Gastroesophageal sphincter (tissue), 4 donors: ENCODE measurements around the gene ZBTB7C. TPM values are rescaled to one million over a fixed set of nuclear protein-coding genes. Genes with fewer than 3 reads are reported as not detected.
A peak's percentile ranks its signal among the peaks of the same experiment; 100 is the strongest.

Experiments used
- ATAC-seq: fragments of 150-250 bp; one replicate; pipeline ENCODE4 v1.9.1; 2016; ENCODE audit warnings: mild to moderate bottlenecking, moderate library complexity
- H3K27ac ChIP-seq, 4 donors: fragments of 200-600 bp; sonication (generic) in 3 of 4; 1 replicate in 3 of 4; 2 replicates in 1 of 4; pipeline ENCODE4 v1.5.1; 2016 to 2019
- H3K27me3 ChIP-seq: fragments of 200-600 bp; sonication (generic); one replicate; pipeline ENCODE4 v1.5.1; 2019
- H3K36me3 ChIP-seq, 2 donors: fragments of 200-600 bp; sonication (generic); one replicate each; pipeline ENCODE4 v1.5.1; 2019; ENCODE audit warnings: control low read depth in 1 of 2
- H3K4me1 ChIP-seq, 3 donors: fragments of 200-600 bp; sonication (generic); 1 replicate in 2 of 3; 2 replicates in 1 of 3; pipeline ENCODE4 v1.5.1; 2016 to 2019; ENCODE audit warnings: control low read depth in 2 of 3
- H3K4me3 ChIP-seq, 2 donors: fragments of 200-600 bp; sonication (generic); one replicate each; pipeline ENCODE4 v1.5.1; 2019; ENCODE audit warnings: mild to moderate bottlenecking in 1 of 2, moderate library complexity in 1 of 2
- H3K9me3 ChIP-seq, 3 donors: fragments of 200-600 bp; sonication (generic); one replicate each; pipeline ENCODE4 v1.5.1; 2017 to 2019; ENCODE audit warnings: control low read depth in 2 of 3
- CTCF ChIP-seq, 4 experiments: fragments of 200-600 bp in 2 of 4; fragments of 450-650 bp in 2 of 4; sonication (generic) in 1 of 4; IDR thresholded peaks; one replicate each; pipeline ENCODE4 v1.5.1; 2017 to 2019; ENCODE audit warnings: antibody characterized with exemption in 4 of 4, mild to moderate bottlenecking in 2 of 4, moderate library complexity in 2 of 4
- EP300 ChIP-seq: sonication (generic); formaldehyde crosslinking; IDR thresholded peaks from one replicate; pipeline ENCODE4 v1.6.1; 2017; ENCODE audit warnings: antibody characterized with exemption, mild to moderate bottlenecking
- POLR2A ChIP-seq, 2 donors: fragments of 450-650 bp; IDR thresholded peaks; one replicate each; pipeline ENCODE4 v1.6.1; 2017; ENCODE audit warnings: antibody characterized with exemption in 2 of 2, mild to moderate bottlenecking in 2 of 2, moderate library complexity in 1 of 2
- POLR2AphosphoS5 ChIP-seq: sonication (generic); formaldehyde crosslinking; IDR thresholded peaks from one replicate; pipeline ENCODE4 v1.6.1; 2017; ENCODE audit warnings: antibody characterized with exemption
- WGBS, 2 donors: methylation state at CpG; one replicate each; pipeline ENCODE4 v1.1.5; 2018; ENCODE audit warnings: low coverage in 1 of 2; 5-methylcytosine and 5-hydroxymethylcytosine counted together
- total RNA-seq, 4 donors: library from RNA; depleted of rRNA; stranded (reverse); fragments of >200 nt; gene quantifications; one replicate each; pipeline ENCODE4 v1.1.0, GENCODE V29; 2016

The ZBTB7C gene
- total RNA-seq, 4 donors from 2014 or later: 7.8 to 15.4 (median 11.8) TPM

- no peaks in the 10 kb centered on the region for H3K36me3 ChIP-seq
- peaks cover 0 to 24% (median 4%) of the 10 kb centered on the region in 3 donors for H3K4me1 ChIP-seq
- no peaks in the 10 kb centered on the region for H3K27me3 ChIP-seq
- no peak for ATAC-seq
- TF ChIP-seq POLR2AphosphoS5 (no peak), EP300 (no peak), POLR2A (IDR thresholded peaks at IDR 0.05) (no peak), CTCF (IDR thresholded peaks at IDR 0.05) (no peak)
- no peak overlapping the region for H3K4me3 ChIP-seq
- H3K27ac ChIP-seq: no peak overlapping the region
- no peaks in the 10 kb centered on the region for H3K9me3 ChIP-seq
- WGBS, 2 donors: 89% methylated on average over 3 to 6 of the region's 6 CpGs
These were observed 190.0 kb downstream of the ZBTB7C start for GRCh38 chr18:48219037-48219809.

- Histone ChIP-seq H3K27ac (no peak overlapping the region), H3K36me3 (no peaks in the 10 kb centered on the region), H3K4me3 (no peak overlapping the region), H3K9me3 (no peaks in the 10 kb centered on the region), H3K27me3 (no peaks in the 10 kb centered on the region), H3K4me1 (peaks cover 0 to 24% (median 4%) of the 10 kb centered on the region in 3 donors)
- ATAC-seq: no peak
- TF ChIP-seq CTCF (IDR thresholded peaks at IDR 0.05) (no peak), POLR2A (IDR thresholded peaks at IDR 0.05) (no peak), POLR2AphosphoS5 (no peak), EP300 (no peak)
- WGBS, 2 donors: 100% methylated on average over 1 to 2 of the region's 7 CpGs
These were observed 190.7 kb downstream of the ZBTB7C start for GRCh38 chr18:48218285-48219022.

- no peaks in the 10 kb centered on the region for H3K36me3 ChIP-seq
- H3K27me3 ChIP-seq: no peaks in the 10 kb centered on the region
- H3K27ac ChIP-seq: peak overlapping the region in 1 of 4 donors; percentile 15
- no peak for ATAC-seq
- WGBS, 2 donors: 69% methylated on average over 7 of the region's 15 CpGs; no CpG with 5 or more reads in 1 of the 2 donors
- TF ChIP-seq POLR2A (IDR thresholded peaks at IDR 0.05) (no peak), EP300 (no peak)
- H3K4me3 ChIP-seq: no peak overlapping the region
- H3K4me1 ChIP-seq: peaks cover 0 to 22% (median 4%) of the 10 kb centered on the region in 3 donors
- H3K9me3 ChIP-seq: no peaks in the 10 kb centered on the region
These were observed 191.6 kb downstream of the ZBTB7C start for GRCh38 chr18:48217258-48218250.

- ATAC-seq: no peak
- H3K27ac ChIP-seq: peak overlapping the region in 1 of 4 donors; percentile 15
- no peak for TF ChIP-seq POLR2A (IDR thresholded peaks at IDR 0.05)
- no peak for TF ChIP-seq CTCF (IDR thresholded peaks at IDR 0.05)
- no peak for TF ChIP-seq POLR2AphosphoS5
- no peak for TF ChIP-seq EP300
- no peaks in the 10 kb centered on the region for H3K27me3 ChIP-seq
- 73 to 76% methylated on average over 2 to 9 of the region's 9 CpGs for WGBS, 2 donors
- H3K4me1 ChIP-seq: peaks cover 0 to 14% (median 4%) of the 10 kb centered on the region in 3 donors
- no peak overlapping the region for H3K4me3 ChIP-seq
- H3K9me3 ChIP-seq: no peaks in the 10 kb centered on the region
- no peaks in the 10 kb centered on the region for H3K36me3 ChIP-seq
These were observed 192.4 kb downstream of the ZBTB7C start for GRCh38 chr18:48216639-48217257.
